Stimulated activated CD8-positive, alpha-beta memory T cell treated with anti-CD3 and anti-CD28 coated beads, Interleukin-12 subunit alpha, Interleukin-12 subunit beta, amount 100 ng/mL, for 24 hours (primary cell): ENCODE results near the gene INS.
"Not testable (repeated sequence)": the region's sequence is repeated elsewhere in the genome, so short reads cannot be mapped to it uniquely, and the experiment has no call there.

ENCODE experiments used
- DNase-seq: peaks from one replicate; pipeline ENCODE4 v3.0.0-alpha.2; 2020; ENCODE audit errors: extremely low read depth

The INS gene

DNA sequence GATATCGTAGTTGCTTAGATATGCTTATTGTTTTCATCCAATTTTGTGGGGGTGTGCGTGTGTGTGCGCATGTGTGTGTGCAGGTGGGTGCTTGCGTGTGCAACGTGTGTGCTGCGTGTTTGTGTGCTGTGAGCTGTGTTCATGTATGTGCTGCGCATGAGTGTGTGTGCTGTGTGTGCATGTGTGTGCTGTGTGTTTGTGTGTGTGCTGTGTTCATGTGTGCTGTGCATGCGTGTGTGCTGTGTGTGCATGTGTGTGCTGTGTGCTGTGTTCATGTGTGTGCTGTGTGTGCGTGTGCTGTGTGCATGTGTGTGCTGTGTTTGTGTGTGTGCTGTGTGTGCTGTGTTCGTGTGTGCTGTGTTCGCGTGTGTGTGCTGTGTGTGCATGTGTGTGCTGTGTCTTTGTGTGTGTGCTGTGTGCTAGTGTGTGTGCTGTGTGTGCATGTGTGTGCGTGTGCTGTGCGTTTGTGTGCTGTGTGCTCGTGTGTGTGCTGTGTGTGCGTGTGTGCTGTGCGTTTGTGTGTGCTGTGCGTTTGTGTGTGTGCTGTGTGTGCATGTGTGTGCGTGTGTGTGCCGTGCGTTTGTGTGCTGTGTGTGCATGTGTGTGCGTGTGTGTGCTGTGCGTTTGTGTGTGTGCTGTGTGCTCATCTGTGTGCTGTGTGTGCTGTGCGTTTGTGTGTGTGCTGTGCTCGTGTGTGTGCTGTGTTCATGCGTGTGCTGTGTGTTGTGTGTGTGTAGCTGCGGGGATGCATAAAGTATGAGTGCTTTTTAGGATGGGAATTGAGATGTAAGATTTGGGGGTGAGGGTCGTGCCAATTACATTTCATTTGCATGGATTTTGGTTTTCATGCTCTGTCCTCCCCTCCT, 29.4 kb downstream of the INS start:
- DNase-seq, result no peak

DNA sequence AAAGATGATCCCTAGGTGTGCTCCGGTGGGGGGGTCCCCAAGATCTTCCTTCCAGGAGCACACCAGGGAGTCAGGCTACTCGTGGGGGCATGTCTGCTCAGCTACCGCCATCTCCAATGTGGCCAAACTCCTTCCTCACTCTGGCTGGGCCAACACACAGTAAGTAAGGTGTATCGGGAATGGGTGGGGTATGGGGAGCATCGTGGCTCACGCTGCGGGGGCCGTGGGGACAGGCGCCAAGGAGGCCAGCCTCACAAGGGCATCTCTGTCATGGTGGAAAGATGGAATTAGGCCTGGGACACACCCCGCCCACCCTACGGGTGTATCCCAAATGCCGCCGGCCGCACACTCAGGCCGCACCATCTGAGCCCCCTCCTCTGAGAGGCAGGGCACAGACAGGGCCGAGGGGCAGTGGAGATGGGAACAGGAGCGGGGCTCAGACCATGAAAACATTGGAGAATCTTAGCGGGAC, 30.1 kb downstream of the INS start:
- no peak for DNase-seq

DNA sequence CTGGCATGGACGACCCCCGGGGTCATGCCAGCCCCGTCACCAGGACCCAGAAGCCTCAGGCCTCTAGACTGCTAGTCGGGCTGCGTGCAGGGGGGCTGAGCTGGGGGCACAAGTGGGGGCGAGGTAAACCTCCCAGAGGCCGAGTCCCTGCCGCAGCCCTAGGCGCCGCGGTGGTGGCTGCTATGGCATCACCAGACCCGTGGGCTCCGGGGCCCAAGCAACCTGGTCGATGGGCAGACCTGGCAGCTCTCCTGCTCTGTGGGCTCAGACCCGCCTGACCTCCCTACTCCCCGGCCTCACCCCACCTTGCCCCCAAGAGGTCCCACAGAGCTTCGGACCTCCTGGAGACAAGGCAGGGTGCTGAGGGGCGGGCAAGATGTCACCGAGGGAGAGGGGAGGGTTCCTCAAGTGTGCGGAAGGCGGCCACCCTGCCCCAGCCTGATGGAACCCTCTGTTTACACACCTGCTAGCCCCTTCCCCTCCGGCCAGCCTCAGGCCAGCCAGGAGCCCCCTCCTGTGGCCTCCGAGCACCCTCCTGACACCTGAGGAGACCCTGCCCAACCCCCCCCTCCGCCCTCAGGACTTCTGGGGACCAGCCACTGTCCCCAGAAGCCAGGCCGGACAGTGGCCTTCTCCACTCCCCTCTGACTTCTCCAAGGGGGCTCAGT, 31.2 kb downstream of the INS start:
- no peak for DNase-seq

DNA sequence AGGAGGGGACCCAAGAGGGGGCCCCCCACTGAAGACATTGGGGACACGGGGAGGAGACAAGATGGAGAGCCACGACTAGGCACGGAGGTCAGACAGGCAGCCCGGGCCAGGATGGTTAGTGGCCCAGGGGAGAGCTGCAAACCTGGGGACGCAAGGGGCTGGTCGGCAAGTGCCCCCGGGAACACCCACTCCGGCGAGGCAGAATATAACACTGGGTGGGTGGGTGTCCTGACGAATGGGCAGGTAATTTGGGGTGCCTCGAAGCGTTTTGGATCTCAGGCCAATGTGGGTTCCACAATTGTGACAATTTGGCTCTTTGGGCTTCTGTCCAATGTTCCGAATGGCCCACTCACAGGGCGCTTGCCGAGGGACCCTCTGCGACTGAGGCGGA, 31.7 kb downstream of the INS start:
- no peak for DNase-seq

DNA sequence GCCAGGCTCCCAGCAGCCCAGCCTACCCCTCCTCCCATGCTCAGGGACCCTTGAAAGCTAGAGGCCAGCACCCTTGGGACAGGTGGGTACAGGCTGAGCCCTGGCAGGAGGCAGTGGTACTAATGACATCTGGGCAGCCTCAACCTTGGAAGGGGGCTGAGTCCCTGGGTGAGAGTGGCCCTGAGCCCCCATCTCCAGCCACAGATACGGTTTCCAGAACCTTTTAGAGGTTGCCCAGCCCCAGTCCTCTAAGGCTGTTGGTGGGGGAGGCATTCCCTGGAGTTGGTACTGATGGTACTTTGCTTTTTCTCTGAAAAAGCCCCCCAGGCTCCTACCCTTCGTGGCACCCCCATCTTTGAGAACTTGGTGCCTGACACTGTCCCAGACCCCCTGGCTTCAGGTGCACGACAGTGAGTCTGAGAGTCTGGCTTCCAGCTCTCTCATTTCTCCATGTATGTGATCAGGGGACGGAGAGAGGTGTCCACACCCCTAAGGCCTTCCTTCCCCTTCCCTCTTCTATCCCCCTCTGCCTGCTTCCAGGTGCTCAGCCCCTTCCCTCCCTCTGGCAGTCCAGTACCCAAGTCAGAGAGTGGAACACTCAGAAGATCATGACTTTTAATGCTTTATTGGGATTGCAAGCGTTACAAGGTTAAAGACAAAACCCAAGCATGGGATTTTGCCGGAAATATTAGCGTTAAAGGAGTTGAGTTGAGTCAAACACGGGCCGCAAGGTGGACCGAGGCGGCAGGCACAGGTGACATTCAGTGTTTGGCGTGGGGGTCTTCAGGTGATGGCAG, 32.3 kb downstream of the INS start:
- no peak for DNase-seq

DNA sequence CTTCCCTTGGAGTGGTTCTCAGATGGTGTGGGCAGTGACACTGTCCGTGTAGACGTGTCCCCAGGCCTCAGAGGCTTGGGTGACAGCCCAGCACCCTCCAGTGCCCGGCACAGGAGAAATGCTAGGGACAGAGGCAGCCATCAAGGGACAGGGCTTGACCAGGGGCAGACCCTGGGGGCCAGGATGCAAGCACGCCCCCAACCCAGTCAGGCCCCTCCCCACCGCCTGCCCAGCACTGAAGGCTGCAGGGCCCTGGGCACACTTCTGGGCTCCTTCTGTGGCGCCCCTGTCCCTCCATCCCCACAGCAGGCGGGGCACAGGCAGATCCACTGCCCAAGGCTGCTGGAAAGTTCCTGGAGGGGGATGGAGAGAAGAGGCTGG, 32.9 kb downstream of the INS start:
- no peak for DNase-seq

DNA sequence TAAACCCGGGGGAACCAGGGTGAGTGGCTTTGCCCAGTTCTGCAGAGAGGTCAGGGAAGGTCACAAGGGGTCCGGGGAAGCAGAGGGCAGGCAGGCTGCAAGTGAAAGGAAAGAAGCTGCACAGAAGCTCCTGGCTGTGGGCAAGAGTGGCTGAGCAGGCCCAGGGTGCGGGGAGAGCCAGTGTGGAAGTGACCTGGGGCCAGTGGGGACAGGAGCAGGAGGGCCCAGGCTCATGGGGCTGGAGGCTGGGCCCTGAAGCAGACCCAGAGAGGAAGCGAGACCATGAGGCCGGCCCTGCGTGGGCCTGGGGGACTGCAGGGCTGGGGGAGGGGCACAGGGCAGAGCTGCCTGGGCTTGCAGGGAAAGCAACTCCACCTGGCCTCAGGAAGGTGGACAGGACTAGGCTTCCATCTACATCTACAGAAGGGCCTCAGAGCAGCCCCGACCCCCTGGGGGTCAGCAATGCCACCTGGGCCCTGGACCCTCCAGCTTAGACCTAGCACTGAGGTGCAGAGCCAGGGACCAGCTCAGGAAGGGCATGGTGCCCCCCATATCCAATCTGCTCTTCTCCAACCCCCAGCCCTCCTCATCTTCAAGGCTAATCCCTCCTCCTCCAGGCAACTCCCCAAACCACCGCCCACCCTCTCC, 33.4 kb downstream of the INS start:
- no peak for DNase-seq

DNA sequence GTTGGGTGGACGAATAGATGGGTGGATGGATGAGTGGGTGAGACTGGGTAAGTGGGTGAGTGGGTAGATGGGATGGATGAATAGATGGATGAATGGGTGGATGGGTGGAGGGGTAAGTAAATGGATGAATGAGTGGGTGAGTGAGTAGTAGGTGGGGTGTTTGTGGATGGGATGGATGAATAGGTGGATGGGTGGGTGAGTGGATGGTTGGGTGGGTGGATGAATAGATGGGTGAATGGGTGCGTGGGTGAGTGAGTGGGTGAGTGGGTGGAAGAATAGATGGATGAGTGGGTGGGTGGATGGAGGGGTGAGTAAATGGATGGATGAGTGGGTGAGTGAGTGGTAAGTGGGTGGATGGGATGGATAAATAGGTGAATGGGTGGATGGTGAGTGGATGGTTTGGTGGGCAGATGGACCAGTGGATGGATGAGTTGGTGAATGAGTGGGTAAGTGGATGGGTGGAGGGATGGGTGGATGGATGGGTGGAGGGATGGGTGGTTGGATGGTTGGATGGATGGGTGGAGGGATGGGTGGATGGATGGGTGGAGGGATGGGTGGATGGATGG, 34.4 kb downstream of the INS start:
- no peak for DNase-seq

DNA sequence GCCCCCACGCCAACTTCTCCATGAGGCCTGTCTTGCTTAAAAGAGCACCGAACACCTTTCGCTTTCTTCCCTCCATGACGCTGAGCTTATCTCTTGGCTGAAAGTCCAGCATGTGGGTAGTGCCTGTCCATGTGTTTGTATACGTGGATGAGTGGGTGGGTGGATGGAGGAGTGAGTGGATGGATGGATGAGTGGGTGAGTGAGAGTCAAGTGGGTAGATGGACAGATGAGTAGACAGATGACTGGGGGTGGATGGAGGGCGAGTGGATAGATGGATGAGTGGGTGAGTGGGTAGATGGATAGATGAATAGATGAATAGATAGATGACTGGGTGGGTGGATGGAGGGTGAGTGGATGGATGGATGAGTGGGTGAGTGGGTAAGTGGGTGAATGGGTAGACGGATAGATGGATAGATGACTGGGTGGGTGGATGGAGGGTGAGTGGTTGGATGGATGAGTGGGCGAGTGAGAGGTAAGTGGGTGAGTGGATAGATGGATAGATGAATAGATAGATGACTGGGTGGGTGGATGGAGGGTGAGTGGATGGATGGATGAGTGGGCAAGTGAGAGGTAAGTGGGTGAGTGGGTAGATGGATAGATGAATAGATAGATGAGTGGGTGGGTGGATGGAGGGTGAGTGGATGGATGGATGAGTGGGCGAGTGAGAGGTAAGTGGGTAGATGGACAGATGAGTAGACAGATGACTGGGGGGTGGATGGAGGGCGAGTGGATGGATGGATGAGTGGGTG, 36.1 kb downstream of the INS start:
- DNase-seq, result not testable (repeated sequence)

DNA sequence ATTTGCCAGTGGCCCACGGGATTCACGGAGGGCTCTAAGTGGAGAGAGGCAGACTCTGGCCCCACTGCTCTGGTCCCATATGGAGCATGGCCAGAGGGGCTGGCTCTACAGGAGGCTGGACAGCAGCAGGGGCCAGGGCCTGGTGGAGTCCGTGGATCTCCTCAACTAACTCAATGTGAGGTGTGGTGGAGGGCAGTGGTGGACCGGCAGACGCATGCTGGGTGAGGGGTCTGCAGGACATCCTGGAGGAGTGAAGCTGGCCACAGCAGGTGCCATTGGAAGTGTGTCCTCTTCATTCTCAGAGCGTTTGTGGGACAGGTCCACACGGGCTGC, 37.4 kb downstream of the INS start:
- no peak for DNase-seq

DNA sequence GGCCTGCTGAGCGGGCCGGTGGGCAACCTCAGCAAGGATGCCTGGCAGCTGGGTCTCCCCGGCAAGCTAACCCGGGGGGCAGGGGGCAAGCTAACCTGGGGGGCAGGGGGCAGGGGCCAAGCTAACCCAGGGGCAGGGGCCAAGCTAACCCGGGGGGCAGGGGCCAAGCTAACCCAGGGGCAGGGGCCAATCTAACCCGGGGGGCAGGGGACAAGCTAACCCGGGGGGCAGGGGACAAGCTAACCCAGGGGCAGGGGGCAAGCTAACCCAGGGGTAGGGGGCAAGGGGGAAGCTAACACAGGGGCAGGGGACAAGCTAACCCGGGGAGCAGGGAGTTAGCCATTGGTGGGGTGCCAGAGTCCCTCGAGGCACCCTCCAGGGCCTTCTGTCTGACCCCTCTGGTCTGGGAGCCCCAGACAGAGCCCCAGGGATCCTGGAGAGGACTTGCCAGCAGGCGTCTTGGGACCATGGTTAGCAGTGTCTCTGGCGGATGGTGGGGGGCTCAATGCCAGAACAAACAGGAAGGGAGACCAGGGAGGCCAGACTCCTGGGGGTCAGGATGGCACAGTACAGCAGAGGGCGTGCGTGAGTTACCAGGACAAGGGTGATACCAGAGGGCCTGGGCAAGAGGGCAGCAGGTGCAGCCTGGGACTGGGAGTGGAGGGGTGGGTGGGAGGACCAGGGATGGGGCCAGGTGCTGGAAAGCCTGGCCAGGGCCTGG, 37.9 kb downstream of the INS start:
- DNase-seq, result no peak

DNA sequence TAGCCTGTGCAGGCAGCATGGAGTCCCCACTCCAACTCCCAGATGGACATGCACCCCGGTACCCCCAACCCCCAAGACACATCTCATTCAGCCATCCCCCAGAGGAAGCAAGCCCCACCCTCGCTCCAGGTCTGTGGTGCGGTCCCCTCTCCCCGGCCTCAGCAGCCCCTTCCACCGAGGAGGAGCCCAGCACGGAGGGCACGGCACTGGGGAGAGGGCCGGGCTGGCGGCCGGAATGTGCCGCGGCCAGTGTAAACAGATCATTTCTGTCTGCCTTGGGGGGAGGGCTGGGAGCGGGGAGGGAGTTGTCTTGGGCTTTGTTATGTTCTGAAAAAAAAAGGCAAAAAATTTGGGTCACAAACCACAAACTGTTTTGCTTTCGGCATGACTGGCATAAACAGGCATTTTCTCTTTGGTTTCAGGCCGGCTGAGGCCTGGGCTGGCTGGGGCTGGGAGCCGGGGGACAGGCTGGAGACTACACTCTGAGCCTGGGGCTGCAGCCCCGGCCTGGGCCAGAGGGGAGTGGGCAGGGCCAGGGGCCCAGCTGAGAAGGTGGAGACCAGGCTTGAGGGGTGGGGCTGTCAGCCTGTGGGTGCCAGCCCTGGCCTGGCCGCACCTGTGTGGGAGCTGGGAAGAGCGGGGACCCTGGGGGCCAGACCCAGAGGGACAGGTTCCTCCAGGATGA, 38.6 kb downstream of the INS start:
- no peak for DNase-seq

DNA sequence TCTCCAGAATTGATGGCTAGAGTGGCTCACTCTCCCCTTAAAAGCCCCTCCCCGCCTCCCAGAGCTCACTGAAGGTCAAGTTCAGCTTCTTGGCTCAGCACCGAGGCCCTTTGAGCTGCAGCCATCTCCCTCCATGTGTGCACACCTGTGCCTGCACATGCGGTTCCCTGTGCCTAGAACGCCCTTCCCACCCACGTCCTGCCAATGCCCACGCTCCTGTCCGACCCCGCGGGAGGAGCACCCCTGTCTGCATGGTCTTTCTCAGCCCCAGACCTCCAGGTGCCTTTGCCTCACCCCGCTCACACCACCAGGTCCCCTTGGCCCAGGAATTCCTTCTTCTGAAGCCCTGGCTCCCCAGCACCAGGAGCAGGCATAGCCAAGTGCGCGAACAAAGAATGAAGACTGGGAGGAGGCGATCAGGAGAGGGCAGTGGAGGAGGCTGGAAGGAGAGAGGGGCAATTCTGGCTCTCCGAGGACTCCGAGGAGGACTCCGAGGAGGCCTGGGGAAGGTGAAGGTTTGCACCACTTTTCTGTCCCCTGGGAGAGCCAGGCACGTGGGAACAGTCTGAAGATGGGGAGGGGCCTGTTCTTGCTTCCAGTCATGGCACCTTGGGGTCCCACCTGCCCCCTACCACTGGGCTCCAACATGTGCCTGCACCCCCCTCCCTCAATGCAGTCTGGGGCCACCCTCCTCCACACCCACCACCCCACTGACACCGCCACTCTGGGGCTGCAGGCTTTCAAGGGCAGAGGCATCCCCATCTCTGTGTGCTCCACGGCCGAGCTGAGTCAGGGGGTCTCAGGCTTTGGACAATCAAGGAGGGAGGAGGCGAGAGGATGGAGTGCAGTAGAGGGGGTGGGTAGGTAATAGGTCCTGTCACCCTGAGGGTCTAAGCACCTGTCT, 39.5 kb downstream of the INS start:
- DNase-seq, result no peak

DNA sequence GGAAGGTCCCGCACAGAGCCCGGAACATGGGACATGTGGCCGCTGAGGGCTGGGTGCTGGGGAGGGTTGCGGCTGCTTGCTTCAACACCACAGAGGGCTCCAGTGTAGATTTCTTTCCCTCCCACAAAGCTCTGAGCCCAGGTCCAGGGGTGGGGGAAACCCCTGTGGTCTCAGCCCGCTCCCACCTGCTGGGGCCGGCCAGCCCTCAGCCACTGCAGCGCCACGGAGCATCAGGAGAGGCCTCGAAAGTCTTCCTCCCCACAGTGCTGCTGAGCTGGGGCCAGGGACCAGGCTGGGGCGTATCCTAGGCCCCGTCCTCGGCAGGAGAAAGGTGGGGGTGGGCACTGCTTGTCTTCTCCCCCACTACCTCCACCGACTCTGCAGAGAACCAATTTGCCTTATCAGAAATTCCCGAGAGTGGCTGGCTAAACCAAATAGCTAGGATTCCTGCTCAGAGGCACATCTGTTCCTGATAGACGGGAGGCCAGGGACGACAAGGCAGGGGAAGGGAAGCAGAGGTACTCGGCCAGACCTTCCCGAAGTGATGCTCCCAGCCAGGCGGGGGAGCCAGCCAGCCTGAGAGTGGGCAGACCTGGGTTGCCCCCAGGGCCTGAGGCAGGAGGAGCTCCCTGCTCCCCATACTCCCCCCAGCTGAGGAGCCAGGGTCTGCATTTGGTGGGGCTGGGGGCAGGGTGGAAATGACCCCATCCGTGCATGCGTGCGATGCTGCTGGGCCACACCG, 40.5 kb downstream of the INS start:
- DNase-seq, result no peak

DNA sequence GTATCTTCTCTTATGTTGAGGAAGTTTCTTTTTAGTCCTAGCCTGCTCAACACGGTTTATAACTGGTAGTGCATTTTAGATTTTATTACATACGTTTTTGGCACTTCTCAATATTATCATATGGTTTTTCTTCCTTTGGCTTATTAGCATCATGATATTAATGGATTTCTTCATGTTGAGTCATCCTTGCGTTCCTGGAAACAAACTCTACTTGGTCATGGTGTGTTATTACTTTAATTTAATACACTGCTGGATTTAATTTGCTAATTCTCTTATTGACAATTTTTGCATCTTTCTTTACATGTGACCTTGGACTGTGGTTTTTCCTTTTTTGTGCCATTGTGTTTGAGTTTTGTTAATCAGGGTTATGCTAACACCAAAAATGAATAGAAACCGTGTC, 42.3 kb downstream of the INS start:
- DNase-seq, result no peak

DNA sequence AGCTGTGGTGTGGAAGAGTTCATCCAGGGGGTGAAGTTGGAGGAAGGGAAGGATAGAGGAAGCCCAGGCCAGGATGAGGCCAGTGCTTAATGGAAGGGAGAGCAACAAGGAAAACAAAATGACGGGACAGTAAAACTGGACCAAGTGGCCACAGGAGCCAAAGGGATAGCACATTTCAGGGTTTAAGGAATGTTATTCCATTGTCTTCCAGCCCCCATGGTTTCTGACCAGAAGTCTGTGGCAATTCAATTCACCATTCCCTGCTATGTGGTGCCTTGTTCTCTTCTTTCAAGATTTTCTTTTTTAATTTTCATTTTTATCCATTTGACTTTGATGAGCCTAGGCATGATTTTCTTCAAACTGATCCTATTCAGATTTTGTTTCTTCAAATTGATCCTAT, 44.3 kb downstream of the INS start:
- no peak for DNase-seq

DNA sequence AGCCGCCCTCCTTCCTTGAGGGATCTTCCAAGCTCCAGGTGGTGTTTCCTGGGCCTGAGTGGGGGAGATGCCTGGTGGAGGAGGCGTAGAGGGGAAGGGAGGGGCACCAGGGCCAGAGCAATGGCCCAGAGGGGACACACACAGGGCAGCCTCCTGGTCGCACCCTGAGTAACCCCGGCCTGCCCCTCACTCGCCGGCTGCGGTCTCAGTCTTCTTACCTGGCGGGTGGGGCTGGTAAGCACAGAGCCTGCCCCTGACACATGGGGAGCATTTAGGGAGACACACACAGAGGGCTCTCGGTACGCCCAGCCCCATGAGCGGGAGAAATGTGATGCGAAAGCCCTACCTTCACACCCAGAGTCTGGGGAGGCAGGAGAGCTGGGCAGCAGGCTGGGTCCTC, 45.7 kb downstream of the INS start:
- no peak for DNase-seq
